Stimulated activated CD8-positive, alpha-beta memory T cell treated with anti-CD3 and anti-CD28 coated beads, Interleukin-12 subunit alpha, Interleukin-12 subunit beta, amount 100 ng/mL, for 24 hours (primary cell): ENCODE measurements around the gene TUBB6.

Experiments
- DNase-seq: peaks from one replicate; pipeline ENCODE4 v3.0.0-alpha.2; 2020; ENCODE audit errors: extremely low read depth

Gene TUBB6

DNA sequence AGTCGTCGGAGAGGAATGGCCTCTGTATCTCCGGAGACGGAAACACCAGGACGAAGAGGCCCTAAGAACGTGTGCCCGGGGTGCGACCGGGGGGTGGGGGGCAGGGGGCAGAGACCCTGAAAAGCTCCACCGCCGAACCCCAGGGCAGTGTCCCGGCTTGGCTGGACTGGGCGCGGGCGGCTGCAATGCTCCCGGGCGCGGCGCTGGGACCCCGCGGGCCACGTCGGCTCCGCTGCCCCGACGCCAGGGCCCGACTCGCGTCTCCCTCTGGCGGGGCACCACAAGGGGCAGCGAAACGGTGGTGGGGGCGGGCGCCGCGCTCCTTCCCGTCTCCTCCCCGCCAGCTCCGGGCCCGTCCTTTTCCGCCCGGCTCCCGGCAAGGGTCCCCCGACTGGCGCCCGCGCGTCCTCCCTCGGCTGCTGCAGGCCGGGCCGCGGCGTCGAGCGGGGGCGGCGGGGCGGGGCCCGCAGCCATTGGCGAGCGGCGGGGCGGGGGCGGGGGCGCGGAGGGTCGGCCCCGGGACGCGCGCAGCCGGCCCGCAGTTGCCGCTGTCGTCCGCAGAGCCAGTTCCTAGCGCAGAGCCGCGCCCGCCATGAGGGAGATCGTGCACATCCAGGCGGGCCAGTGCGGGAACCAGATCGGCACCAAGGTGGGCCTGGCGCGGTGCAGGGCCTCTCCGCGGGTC is at the start of gene TUBB6:
Gene TUBB6 (plus strand): TSS at position 541 of the 685 bp plus-strand sequence. CDS start 52 bp downstream, at position 593.
- no peak for DNase-seq

DNA sequence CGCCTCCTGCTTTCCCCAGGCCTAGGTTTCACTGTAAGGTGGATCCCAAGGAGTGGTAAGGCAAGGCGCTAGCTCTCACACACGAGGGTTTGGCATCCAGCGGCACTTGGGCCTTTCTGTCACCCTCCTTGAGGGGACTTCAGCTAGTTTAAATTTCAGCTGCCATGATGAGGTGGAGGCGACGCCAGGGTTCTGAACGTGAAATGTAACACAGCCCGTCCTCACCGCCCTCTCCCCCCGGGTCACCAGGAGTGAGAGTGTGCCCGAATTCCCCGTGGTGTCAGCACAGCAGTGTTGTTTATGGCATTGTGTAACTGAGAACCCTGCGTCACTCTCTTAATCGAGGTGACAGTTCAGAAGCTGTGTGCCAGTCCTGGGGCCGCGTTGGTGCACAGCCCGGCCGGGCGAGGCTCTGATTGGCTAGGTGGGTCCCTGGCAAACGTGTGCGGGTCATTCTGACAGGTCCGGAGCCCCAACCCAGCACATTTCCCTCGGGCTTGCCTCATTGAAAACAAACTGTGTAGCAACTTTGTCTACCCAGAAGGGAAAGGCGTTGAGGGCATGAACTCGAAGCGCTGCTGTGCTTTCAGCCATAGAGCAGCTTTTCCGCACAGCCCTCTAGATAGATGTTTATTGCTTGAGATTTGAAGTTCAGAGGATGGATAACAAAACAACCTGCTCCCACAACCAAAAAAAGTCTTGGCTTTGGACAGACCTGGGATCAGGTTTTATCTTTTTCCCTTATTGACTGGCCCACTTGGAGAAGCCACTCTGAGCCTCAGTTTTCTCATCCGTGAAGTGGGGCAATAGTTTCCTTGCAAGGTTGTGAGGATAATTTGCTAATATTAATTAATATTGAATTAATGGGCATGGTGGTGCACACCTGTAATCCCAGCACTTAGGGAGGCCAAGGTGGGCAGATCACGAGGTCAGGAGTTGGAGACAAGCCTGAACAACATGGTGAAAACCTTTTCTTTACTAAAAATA is 49.0 kb upstream of the TUBB6 start:
- no peak for DNase-seq

DNA sequence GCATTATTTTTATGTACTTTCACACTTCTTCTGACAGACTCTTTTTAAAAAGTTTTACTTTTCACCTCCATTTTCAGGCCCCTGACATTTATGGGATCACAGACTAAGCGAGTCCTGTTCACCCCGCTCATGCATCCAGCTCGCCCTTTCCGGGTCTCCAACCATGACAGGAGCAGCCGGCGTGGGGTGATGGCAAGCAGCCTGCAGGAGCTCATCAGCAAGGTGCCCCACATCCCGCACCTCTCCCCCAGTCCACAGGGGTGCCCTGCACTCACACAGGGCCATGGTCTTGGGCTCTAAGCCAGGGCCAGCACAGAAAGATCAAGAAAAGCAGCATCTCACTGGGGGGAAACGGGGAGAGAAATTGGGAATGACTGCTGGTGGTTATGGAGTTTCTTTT is 45.3 kb upstream of the TUBB6 start:
- no peak for DNase-seq

DNA sequence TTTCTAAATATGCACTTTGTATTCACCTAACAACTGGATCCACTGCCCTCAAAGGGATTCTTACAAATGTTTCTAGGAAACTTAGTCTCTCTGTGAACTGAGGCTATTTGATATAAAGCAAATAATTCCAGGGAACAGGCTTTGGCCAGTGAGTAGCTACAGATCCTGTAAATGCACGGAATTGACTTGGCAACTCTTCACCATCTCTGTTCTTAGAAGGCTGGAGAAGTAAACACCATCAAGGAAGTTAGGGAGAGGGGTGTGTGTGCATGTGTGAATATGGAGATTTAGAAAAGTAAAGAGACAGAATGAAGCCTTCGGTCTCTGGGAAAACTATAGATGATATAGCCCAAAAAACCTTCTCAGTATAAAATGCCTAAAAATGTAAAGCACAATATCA is 43.2 kb upstream of the TUBB6 start:
- DNase-seq, result no peak

GRCh38 chr18:12271376-12272235 is 36.4 kb upstream of the TUBB6 start:
- peak; percentile 19 for DNase-seq

DNA sequence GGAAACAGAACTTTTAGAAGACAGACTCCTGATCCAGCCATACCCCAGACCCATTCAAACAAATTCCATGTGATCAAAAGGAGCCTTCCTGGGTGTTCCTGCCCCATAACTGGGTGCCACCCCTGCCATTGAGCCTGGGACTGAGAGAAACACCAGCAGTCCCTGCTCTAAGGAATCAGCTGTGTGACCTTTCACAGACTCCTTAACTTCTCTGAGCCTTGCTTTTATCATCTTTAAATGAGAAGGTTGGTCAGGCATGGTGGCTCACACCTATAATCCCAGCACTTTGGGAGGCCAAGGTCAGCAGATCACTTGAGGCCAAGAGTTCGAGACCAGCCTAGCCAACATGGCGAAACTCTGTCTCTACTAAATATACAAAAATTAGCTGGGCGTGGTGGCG is 33.2 kb upstream of the TUBB6 start:
- no peak for DNase-seq

DNA sequence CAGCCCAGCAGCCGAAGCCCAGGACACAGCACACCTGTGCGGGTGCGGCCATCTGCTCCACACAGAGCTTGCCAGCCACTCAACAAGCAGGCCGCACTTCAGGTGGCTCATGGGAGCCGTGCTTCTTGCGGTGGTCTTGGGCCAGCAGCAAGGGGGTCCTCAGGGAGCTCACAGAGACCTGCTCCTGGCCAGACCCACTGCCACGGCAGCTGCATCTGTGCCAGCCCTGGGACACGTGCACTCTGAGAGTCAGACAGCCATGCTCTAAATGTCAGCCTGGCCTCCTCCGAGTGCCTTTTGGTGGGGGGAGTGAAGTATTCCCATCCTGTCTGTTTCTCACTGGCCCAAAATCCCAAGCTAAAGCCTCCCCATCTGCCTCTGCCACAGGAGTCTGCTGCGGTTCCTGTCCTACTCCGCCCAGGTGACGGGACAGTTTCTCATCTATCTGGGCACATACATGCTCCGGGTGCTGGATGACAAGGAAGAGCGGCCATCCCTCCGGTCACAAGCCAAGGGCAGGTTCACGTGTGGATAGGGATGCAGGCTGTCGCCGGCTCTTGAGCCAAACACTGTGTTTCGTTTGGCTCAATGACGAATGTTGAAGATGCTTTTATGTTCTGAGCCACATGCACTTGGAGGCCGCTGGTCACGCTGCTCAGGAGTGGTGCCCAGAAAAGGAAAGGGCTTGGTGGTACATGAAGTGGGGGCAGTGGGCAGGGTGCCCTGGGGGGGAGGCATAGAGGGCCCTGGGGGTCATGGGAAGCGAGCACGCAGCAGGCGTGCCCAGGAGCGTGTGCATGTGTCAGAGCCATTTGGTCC is 31.1 kb upstream of the TUBB6 start:
- no peak for DNase-seq

- no peak for DNase-seq
Measured at GRCh38 chr18:12278215-12278671, 29.8 kb upstream of the TUBB6 start.

- no peak for DNase-seq
Measured at GRCh38 chr18:12278741-12279682, 29.0 kb upstream of the TUBB6 start.

- DNase-seq, result no peak
Measured at GRCh38 chr18:12279781-12280531, 28.1 kb upstream of the TUBB6 start.

- DNase-seq, result no peak
Measured at GRCh38 chr18:12281861-12282260, 26.2 kb upstream of the TUBB6 start.

DNA sequence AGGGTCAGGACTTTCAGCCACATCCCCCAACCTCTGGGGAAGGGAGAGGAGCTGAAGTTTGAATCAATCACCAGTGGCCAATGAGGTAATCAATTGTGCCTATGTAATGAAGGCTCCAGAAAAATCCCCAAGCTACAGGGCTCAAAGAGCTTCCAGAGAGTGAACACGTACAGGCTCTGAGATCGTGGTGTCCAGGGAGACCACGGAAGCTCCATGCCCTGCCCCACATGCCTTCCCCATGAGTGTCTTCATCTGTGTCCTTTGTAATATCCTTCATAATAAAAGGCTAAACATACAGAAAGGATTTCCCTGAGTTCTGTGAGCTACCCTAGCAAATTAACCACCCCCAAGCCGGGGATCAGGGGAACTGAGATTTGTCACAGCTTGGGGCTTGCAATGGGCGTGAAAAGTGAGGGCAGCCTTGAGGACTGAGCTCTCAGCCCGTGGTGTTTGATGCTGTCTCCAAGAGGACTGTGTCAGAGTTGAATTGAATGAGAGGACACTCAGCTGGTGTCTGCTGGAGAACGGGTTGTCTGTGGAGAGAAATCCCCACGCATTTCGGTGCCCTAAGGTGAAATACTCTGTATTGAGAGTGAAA is 25.5 kb upstream of the TUBB6 start:
- DNase-seq, result no peak

DNA sequence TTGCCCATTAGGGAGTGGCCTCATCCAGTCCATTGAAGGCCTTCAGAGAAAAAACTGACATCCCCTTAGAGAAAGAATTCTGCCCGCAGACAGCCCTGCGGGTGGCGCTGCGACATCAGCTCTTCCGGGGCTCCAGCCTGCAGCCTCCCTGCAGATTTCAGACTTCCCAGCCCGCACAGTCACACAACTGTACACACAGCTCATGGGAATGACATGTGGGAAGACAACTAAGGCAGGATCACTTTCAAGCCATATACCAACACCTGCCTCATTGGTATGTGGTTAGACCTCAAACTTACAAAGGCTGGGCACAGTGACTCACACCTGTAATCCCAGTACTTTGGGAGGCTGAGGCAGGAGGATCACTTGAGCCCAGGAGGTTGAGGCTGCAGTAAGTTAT is 24.8 kb upstream of the TUBB6 start:
- no peak for DNase-seq

DNA sequence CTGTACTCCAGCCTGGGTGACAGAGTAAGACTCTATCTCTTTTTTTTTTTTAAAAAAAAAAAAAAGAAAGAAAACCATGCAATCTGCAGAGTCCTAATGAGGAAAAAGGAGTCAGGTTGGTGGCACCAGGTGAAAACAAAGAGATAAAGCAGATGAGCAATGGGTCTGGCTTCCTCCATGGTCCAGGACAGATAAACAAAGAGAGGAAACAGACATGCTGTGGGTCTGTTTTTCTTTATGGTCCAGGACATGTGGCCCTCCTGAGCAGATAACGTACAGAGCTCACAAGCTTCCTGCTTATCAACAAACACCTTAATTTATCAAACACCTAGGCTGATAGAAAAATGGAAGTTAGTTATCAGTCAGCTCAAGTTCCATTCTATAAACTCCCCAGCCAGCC is 24.4 kb upstream of the TUBB6 start:
- DNase-seq, result no peak

DNA sequence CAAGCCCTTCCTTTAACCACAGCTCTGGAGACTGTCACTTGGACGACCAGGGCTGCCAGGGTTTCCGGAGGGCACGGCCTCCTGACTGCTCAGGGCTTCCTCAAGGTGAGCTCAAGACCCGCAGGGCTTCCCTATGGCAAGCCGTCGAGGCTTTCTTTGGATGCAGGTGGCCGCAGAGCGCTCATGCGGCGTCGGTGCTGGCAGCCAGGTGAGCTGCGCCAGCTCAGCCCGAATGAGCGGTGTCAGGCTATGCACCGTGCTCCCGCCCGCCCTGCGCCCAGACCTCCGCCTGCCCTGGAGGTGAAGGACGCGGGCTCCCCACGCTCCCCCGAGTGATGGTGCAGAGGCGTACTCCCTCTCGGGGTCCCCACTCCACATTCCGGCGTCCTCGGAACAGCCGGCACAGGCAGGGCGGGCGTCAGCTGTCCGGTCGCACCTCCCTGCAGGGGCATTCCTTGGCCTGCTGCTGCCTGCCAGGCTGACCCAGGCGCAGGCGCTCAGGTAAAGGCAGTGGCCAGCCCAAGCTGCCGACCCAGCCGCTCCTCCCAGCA is 20.8 kb upstream of the TUBB6 start:
- DNase-seq, result no peak

GRCh38 chr18:12287684-12288402 is 20.2 kb upstream of the TUBB6 start:
- DNase-seq, result no peak

DNA sequence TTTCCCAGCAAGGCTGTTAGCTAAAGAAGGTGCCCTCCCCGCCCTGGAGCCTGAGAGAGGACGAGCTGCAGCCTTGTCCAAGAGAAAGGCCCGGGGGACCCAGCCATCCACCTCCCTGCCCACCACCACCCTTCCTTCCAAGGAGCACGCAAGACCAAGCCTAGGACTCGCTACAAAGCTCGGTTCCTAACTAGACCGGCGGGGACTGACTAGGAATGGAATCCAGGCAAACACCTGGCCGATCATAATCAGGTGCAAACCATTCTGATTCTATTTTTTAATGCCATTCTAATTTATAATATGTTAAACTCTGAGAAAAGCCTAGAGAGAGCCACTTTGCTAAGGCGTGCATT is 19.7 kb upstream of the TUBB6 start:
- DNase-seq, result no peak

DNA sequence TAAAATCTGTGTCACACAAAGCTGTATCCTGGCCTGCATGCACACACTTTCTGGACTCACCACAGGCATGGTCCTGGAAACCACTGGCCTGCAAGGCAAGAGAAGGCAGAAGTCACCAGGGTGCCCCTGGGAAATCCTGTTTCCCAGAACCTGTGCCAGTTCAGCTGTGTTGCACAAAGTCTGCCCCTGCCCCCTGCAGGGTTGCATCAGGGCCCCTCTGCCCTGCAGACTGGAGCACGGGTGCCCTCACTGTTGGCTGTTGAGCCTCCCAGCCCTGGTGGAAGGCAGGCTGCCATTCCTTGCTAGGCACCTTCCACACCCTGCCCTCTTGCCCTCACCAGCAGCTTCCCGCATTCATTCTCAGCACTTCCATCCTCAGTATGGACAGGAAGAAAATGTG is 18.0 kb upstream of the TUBB6 start:
- DNase-seq, result no peak
